ENCODE data around the gene MSRB1. TPM values are rescaled to one million over a fixed set of nuclear protein-coding genes. Genes with fewer than 3 reads are reported as not detected.
A peak's percentile ranks its signal among the peaks of the same experiment; 100 is the strongest.

MSRB1 gene
- total RNA-seq, 1 donor from 2014 or later = 21.0 TPM

DNA sequence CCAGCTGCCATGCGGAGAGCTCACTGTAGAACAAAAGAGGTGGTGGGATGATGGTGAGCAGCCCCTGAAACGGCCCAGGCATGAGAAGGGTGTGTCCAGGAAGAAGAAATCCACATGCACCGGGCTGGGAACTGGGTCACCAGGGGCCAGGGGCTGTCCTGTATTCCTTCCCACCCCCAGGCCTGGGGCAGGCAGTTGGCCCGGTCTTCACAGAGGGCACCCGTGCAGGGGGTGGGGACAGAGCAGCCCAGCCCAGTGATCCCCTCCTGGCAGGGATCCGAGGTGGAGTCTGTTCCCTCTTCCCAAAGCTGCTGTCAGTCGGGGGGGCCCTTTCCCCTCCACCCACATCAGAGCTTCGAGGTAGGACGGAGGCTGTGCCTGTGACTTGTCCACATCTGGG is 34.0 kb downstream of the MSRB1 start:
- Mint-ChIP-seq H3K9me3 (ENCODE audit: unreplicated experiment) (no peaks in the 10 kb centered on the region), H3K27me3 (ENCODE audit: unreplicated experiment) (no peaks in the 10 kb centered on the region), H3K4me3 (ENCODE audit: unreplicated experiment) (no peak overlapping the region), H3K36me3 (ENCODE audit: unreplicated experiment) (no peaks in the 10 kb centered on the region), H3K27ac (ENCODE audit: unreplicated experiment) (no peak overlapping the region), H3K4me1 (ENCODE audit: unreplicated experiment) (peaks cover 21% of the 10 kb centered on the region)
- no peak for DNase-seq (ENCODE audit: extremely low spot score, unreplicated experiment)
- no peak for TF ChIP-seq CTCF (IDR thresholded peaks at IDR 0.05)

- Mint-ChIP-seq H3K27me3 (ENCODE audit: unreplicated experiment) (no peaks in the 10 kb centered on the region), H3K4me3 (ENCODE audit: unreplicated experiment) (no peak overlapping the region), H3K36me3 (ENCODE audit: unreplicated experiment) (no peaks in the 10 kb centered on the region), H3K4me1 (ENCODE audit: unreplicated experiment) (peaks cover 21% of the 10 kb centered on the region), H3K9me3 (ENCODE audit: unreplicated experiment) (no peaks in the 10 kb centered on the region), H3K27ac (ENCODE audit: unreplicated experiment) (no peak overlapping the region)
- DNase-seq (ENCODE audit: extremely low spot score, unreplicated experiment) = no peak
- no peak for TF ChIP-seq CTCF (IDR thresholded peaks at IDR 0.05)
Observed at GRCh38 chr16:1908184-1908583, 34.8 kb downstream of the MSRB1 start.

- H3K36me3 Mint-ChIP-seq (ENCODE audit: unreplicated experiment) = no peaks in the 10 kb centered on the region
- H3K4me3 Mint-ChIP-seq (ENCODE audit: unreplicated experiment) = no peak overlapping the region
- peaks cover 21% of the 10 kb centered on the region for H3K4me1 Mint-ChIP-seq (ENCODE audit: unreplicated experiment)
- no peaks in the 10 kb centered on the region for H3K9me3 Mint-ChIP-seq (ENCODE audit: unreplicated experiment)
- TF ChIP-seq CTCF (IDR thresholded peaks at IDR 0.05) = no peak
- DNase-seq (ENCODE audit: extremely low spot score, unreplicated experiment) = no peak
- H3K27me3 Mint-ChIP-seq (ENCODE audit: unreplicated experiment) = peaks cover 4% of the 10 kb centered on the region
- no peak overlapping the region for H3K27ac Mint-ChIP-seq (ENCODE audit: unreplicated experiment)
Observed at GRCh38 chr16:1907226-1907860, 35.7 kb downstream of the MSRB1 start.

DNA sequence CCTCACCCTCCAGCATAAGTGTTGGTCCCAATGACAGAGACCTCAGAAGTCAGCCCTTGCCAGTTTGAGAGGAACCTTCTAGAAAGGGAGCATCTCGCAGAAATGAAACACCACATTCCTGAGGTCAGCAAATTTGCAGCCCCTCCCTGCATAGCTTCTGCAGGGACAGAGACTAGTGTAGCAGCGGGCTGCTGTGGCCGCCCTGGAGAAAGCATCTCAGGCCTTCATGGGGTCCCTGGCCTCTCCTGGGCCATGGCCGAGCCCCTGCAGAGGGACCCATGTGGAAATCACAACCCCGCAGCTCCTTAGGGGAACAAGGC is 36.2 kb downstream of the MSRB1 start:
- Mint-ChIP-seq H3K4me3 (ENCODE audit: unreplicated experiment) (no peak overlapping the region), H3K36me3 (ENCODE audit: unreplicated experiment) (no peaks in the 10 kb centered on the region), H3K9me3 (ENCODE audit: unreplicated experiment) (no peaks in the 10 kb centered on the region), H3K4me1 (ENCODE audit: unreplicated experiment) (peaks cover 21% of the 10 kb centered on the region), H3K27me3 (ENCODE audit: unreplicated experiment) (peaks cover 4% of the 10 kb centered on the region), H3K27ac (ENCODE audit: unreplicated experiment) (no peak overlapping the region)
- TF ChIP-seq CTCF (IDR thresholded peaks at IDR 0.05) = no peak
- DNase-seq (ENCODE audit: extremely low spot score, unreplicated experiment) = no peak

GRCh38 chr16:1906055-1906845 is 36.7 kb downstream of the MSRB1 start:
- Mint-ChIP-seq H3K27me3 (ENCODE audit: unreplicated experiment) (peaks cover 4% of the 10 kb centered on the region), H3K27ac (ENCODE audit: unreplicated experiment) (peak overlapping the region; percentile 19), H3K4me1 (ENCODE audit: unreplicated experiment) (peaks cover 21% of the 10 kb centered on the region), H3K4me3 (ENCODE audit: unreplicated experiment) (no peak overlapping the region), H3K36me3 (ENCODE audit: unreplicated experiment) (no peaks in the 10 kb centered on the region), H3K9me3 (ENCODE audit: unreplicated experiment) (no peaks in the 10 kb centered on the region)
- DNase-seq (ENCODE audit: extremely low spot score, unreplicated experiment) = no peak
- no peak for TF ChIP-seq CTCF (IDR thresholded peaks at IDR 0.05)

Data from osteocyte (in vitro differentiated cells).